Stimulated activated naive CD4-positive, alpha-beta T cell treated with Interleukin-2 at 50 U/mL for 16 hours (primary cell): ENCODE data around the gene PINK1.

Source experiments
- DNase-seq: peaks from one replicate; lab custom pipeline; 2025; lab: John Stamatoyannopoulos, UW

The PINK1 gene

DNA sequence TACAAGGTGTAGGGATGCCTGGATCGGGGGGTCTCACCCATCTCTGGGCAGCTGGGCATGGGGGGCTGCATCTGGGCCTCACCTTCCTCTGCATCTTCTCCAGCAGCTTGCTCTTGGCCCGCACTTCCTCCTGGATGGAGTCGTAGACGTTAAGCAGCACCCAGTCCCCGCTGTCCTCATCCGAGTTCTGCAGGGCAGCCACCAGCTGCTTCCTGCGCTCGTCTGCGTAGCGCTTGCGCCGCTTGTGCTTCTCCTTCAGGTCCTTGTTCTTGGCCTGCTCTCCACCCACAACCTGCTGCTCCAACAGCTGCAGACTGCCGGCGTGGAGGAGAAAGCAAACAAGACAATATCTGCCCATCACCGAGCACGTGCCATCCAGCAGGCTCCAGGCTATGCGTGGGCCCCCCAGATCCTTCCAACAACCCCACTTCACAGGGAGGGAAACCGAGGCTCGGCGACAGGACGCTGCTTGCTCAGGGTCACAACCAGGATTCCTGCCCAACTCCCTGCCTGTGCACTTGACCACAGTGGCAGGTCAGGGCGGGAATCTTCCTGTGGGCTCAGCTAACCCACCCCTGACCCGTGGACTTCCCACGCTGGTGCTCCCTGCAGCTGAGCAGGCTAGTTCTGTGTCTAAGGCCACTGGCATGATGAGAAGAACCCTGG lies 49.4 kb downstream of the PINK1 start:
- DNase-seq: no peak

DNA sequence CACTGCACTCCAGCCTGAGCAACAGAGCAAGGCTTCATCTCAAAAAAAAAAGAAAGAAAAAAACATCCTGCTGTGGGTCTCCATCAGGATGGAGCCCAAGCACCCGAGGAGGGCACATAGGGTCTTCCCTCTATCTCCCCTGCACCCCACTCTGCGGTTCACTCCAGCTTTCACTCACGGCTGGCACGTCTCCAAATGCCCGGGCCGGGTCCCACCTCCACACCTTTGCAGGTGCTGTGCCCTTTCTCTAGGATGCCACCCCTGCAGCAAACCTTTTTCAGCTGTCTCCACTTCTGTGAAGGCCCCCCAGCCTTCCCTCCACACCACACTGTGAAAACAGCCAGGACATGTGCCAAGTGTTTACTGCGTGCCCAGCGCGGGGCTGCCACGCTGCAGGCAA lies 50.4 kb downstream of the PINK1 start:
- DNase-seq: no peak

DNA sequence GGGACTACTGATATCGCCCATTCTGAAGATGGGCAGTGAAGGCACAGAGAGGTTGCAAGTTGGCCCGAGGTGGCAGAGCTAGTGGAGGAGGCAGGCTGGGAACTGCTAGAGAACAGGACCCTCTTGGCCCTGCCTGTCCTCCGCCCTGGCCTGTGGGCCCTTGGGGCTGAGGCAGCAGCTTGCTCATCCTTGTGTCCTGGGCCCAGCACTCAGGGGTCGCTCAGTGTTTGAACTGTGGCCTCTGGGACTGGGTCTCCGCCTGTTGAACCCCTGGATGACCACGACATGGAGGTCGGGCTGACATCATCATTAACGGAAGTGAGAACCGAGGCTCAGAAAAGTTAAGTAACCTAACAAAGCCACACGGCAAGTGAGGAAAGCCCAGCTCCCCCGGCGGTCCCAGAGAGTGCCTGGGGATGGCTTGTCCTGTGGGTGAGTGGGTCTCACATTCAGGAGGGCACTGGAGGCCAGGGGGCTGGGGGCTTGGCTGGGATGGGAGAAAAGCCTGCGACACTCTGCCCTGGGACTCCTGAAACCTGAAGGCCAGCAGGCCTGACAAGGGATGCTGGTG lies 50.9 kb downstream of the PINK1 start:
- no peak for DNase-seq

DNA sequence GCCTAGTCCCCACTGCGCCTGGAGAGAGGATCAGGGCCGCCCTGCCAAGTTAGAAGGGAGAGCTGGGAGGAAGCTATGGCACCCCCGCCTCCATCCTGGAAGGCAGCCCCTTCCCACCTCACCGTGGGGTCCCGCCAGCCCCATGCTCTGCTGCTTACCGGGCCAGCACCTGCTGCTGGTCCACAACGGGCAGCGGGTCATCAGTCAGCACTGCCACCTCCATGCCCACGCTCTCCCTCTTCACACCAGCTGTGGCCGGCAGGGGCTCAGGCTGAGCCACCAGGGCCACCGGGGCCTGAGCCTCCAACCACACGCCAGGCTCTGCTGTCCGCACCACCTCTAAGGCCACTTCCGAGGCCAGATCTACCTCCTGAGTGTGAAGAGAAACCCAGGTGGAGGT lies 51.4 kb downstream of the PINK1 start:
- no peak for DNase-seq

DNA sequence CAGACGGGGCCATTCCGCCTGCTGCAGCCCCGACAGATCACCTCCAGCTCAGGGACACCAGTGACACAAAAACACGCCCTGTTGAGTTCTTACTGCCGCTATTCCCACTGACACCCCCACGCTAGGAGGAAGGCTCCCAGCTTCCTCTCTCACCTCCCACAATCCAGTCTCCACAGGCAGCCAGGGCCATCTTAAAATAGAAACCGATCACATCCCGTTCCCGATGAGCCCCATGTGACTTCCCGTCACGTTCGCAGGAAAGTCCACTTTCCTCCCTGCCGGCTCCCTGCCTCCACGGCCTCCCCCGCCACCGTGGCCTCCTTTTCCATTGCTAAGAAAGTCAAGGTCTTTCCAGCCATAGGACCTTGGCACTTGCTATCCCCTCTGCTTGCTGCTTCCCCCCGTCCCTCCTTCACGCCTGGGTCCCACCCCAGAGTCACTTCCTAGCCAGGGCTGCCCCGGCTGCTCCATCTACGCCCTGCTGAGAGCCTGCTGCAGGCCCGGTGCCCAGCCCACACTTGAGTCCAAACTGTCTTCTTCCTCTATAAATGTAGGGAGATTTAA lies 51.9 kb downstream of the PINK1 start:
- DNase-seq: no peak

DNA sequence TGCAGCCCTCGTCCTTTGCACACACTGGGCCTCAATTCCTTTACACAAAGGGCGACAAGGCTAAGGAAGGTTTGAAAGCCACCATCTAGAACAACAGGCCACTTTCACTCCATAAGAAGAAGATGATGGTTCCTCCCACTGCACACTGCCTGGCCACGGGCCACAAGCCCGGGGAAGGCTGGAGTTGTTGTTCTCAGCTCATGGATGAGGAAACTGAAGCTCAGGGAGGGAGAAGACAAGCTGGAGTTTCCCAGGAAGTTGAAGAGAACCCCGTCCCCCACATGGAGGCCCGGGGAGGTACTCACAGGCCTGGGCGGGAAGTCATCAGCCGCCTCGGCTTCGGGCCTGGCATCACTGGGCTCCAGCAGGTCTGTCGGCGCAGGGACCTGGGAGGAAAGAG lies 52.5 kb downstream of the PINK1 start:
- DNase-seq: no peak

- DNase-seq: no peak
Observed at GRCh38 chr1:20686883-20687725, 53.8 kb downstream of the PINK1 start.

GRCh38 chr1:20689645-20690056 lies 56.4 kb downstream of the PINK1 start:
- DNase-seq: no peak

- no peak for DNase-seq
Observed at GRCh38 chr1:20691872-20692271, 58.6 kb downstream of the PINK1 start.

GRCh38 chr1:20693623-20694022 lies 60.4 kb downstream of the PINK1 start:
- no peak for DNase-seq

GRCh38 chr1:20695515-20695914 lies 62.3 kb downstream of the PINK1 start:
- DNase-seq: no peak

DNA sequence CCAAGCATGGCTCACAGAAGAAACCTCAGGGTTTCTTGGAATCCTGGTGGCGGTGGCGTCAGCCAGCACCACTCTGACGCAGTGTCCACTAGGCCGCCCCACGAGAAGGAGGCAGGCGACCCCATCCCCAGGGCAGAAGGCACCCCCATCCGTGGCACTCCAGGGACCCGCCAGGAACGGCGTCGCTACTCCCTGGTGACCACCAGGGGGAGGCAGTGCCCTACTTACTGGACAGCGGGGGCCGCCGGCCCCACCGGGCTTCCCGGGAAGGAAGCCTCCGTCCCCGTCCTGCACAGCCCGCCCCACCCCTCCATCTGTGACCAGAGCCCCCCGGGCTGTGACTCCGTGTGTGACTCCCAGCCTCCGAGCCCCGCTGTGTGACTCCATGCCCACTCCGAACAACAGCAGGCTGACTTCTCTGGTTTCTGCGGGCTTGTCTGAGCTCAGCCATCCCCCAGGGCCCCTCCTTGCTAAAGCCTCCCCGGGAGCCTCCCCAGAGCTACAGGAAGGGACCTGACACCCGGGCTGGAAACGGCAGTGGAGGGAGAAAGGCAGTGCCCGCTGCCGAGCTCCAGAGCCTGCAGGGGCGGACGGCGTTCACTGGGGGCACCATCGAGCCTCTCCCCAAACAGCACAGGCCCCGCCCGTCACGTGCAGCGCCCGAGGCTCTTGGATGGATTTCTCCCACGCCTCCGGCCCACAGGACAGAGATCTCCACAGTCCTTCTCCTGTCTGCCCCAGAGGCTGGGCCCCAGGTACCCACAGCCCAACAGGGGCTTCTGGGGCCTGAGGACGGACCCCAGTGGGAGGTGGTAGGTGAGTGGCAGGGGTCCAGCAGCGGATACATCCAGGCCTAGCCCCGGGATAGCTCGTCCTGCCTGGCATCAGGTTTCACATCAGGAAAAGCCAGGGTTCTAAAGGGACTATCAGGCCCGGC lies 63.4 kb downstream of the PINK1 start:
- DNase-seq: peak; percentile 66

GRCh38 chr1:20697563-20697962 lies 64.3 kb downstream of the PINK1 start:
- DNase-seq: no peak

DNA sequence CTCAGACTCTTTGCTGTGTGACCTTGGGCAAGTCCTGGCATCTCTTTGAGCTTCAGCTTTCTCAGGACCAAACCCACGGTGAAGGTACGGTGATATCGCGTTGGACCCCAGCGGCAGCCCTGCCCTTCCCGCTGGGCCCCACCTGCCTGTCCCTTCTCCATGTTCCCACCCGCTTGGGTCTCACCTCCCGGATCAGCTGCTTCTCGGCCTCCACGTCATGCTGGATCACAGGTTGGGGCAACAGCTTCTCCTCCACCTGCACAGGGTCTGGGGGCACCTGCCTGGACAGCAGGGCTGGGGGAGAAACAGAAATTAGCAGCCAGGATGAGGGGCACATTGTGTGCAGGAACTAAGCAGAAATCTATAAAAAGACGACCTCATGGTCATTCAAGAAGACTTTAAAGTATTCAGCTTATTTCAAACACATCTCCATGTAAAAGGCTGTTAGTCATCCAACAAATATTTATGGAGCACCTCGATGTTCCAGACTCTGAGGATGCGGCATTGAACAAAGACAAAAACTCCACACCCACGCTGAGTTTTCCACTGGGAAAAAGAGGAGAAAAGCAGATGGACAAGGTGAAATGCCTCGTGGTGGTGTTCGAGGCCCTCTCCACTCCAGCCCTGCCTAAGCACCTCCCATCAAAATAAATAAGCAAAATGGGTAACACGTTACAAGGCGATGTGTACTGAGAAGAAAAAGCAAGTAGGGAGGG lies 65.1 kb downstream of the PINK1 start:
- no peak for DNase-seq

- DNase-seq: no peak
Observed at GRCh38 chr1:20699558-20699957, 66.3 kb downstream of the PINK1 start.

DNA sequence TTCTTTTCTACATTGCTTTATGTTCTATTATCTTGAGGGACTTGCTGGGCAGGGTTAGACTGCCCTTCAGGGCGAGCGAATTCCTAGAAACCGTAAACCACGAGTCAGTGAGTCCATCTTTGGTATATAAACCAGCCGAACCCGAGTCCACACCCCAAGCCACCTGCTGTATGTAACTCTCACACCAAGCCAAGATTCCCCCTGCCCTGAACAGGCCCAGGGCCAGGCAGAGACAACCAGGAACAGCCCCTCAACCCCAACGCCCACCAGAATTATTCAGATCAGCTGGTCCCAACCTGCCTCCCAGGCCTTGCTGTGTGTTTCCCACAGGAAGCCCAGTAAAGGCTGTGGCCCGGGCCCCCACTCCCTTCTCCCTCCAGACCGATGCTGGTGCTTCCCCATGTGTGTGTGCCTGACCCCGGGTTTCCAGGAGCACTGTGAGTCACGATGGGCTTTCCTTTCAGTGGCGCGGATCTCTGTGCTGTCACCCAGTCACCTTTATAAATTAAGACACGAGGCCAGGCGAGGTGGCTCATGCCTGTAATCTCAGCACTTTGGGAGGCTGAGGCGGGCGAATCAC lies 67.5 kb downstream of the PINK1 start:
- DNase-seq: no peak
